ENCODE results near the gene IRF2BPL.

- TF ChIP-seq SMC3 (IDR thresholded peaks at IDR 0.05; ENCODE audit: low read depth, low read length) = no peak
- no peak for TF ChIP-seq POLR2A (IDR thresholded peaks at IDR 0.05; ENCODE audit: low read depth, low read length)
- TF ChIP-seq, protein P1, sequence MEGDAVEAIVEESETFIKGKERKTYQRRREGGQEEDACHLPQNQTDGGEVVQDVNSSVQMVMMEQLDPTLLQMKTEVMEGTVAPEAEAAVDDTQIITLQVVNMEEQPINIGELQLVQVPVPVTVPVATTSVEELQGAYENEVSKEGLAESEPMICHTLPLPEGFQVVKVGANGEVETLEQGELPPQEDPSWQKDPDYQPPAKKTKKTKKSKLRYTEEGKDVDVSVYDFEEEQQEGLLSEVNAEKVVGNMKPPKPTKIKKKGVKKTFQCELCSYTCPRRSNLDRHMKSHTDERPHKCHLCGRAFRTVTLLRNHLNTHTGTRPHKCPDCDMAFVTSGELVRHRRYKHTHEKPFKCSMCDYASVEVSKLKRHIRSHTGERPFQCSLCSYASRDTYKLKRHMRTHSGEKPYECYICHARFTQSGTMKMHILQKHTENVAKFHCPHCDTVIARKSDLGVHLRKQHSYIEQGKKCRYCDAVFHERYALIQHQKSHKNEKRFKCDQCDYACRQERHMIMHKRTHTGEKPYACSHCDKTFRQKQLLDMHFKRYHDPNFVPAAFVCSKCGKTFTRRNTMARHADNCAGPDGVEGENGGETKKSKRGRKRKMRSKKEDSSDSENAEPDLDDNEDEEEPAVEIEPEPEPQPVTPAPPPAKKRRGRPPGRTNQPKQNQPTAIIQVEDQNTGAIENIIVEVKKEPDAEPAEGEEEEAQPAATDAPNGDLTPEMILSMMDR (conservative IDR thresholded peaks at IDR 0.05; ENCODE audit: low read depth, low read length) = no peak
- no peak for TF ChIP-seq MXI1 (IDR thresholded peaks at IDR 0.05; ENCODE audit: borderline replicate concordance, low read depth, low read length)
Measured at GRCh38 chr14:77011245-77011644, 17.3 kb downstream of the IRF2BPL start.

Measured in IMR-90 (cell line).